RPMI7951 (cell line): ENCODE data around the gene WNT16. TPM values are rescaled to one million over a fixed set of nuclear protein-coding genes. Genes with fewer than 3 reads are reported as not detected.
A peak's percentile ranks its signal among the peaks of the same experiment; 100 is the strongest.
"Not testable (repeated sequence)": the region's sequence is repeated elsewhere in the genome, so short reads cannot be mapped to it uniquely, and the experiment has no call there.

Source experiments
- DNase-seq: peaks from one replicate; pipeline ENCODE4 v3.0.0-alpha.2; 2012; ENCODE audit warnings: low read depth
- total RNA-seq: library from RNA; depleted of rRNA; stranded (reverse); fragments of >200 nt; shearing (Covaris generic); gene quantifications from 2 replicates; pipeline ENCODE4 v1.2.3, GENCODE V29; 2014; rRNA removed

The WNT16 gene
- total RNA-seq, result 0.39 TPM in 1 of 2 replicates, not detected in the other

- peak; percentile 23 for DNase-seq
These were observed at the start of gene WNT16 for GRCh38 chr7:121328508-121329190. Gene WNT16 (plus strand): TSS chr7:121329000. CDS start chr7:121329293, 293 bp downstream.

GRCh38 chr7:121279060-121279620, 49.7 kb upstream of the WNT16 start:
- peak; percentile 31 for DNase-seq

- DNase-seq, result no peak
These were observed 49.0 kb upstream of the WNT16 start for GRCh38 chr7:121279822-121280221.

GRCh38 chr7:121280656-121281055, 48.1 kb upstream of the WNT16 start:
- DNase-seq, result no peak

- DNase-seq, result no peak
These were observed 46.7 kb upstream of the WNT16 start for GRCh38 chr7:121282129-121282528.

GRCh38 chr7:121285066-121285667, 43.6 kb upstream of the WNT16 start:
- DNase-seq, result no peak

- DNase-seq, result no peak
These were observed 42.6 kb upstream of the WNT16 start for GRCh38 chr7:121286186-121286585.

- DNase-seq, result peak; percentile 63
These were observed 41.8 kb upstream of the WNT16 start for GRCh38 chr7:121286742-121287734.

- peak; percentile 79 for DNase-seq
These were observed 39.9 kb upstream of the WNT16 start for GRCh38 chr7:121288894-121289293.

- DNase-seq, result not testable (repeated sequence)
These were observed 38.9 kb upstream of the WNT16 start for GRCh38 chr7:121289930-121290329.

- peak; percentile 39 for DNase-seq
These were observed 34.3 kb upstream of the WNT16 start for GRCh38 chr7:121294448-121294992.

- no peak for DNase-seq
These were observed 31.0 kb upstream of the WNT16 start for GRCh38 chr7:121297843-121298242.

GRCh38 chr7:121298831-121299239, 30.0 kb upstream of the WNT16 start:
- DNase-seq, result no peak

- no peak for DNase-seq
These were observed 27.9 kb upstream of the WNT16 start for GRCh38 chr7:121300685-121301420.

- no peak for DNase-seq
These were observed 27.2 kb upstream of the WNT16 start for GRCh38 chr7:121301446-121302213.

- peak; percentile 68 for DNase-seq
These were observed 26.5 kb upstream of the WNT16 start for GRCh38 chr7:121302214-121302745.

- DNase-seq, result no peak
These were observed 25.2 kb upstream of the WNT16 start for GRCh38 chr7:121303422-121304101.

GRCh38 chr7:121304102-121304658, 24.6 kb upstream of the WNT16 start:
- no peak for DNase-seq

GRCh38 chr7:121305109-121305508, 23.7 kb upstream of the WNT16 start:
- DNase-seq, result no peak
